Skeletal muscle cell (primary cell): Measurements from ENCODE around the gene SPG7.
"Not testable (repeated sequence)": the region's sequence is repeated elsewhere in the genome, so short reads cannot be mapped to it uniquely, and the experiment has no call there.

Experiments
- DNase-seq: peaks from one replicate; pipeline ENCODE4 v3.0.0-alpha.2; 2010; ENCODE audit warnings: low read depth
- H3K4me3 ChIP-seq: 2 replicates; pipeline ENCODE4 v1.5.1; 2011; ENCODE audit warnings: low read depth, mild to moderate bottlenecking, control low read depth, low read length, moderate library complexity

SPG7 gene

DNA sequence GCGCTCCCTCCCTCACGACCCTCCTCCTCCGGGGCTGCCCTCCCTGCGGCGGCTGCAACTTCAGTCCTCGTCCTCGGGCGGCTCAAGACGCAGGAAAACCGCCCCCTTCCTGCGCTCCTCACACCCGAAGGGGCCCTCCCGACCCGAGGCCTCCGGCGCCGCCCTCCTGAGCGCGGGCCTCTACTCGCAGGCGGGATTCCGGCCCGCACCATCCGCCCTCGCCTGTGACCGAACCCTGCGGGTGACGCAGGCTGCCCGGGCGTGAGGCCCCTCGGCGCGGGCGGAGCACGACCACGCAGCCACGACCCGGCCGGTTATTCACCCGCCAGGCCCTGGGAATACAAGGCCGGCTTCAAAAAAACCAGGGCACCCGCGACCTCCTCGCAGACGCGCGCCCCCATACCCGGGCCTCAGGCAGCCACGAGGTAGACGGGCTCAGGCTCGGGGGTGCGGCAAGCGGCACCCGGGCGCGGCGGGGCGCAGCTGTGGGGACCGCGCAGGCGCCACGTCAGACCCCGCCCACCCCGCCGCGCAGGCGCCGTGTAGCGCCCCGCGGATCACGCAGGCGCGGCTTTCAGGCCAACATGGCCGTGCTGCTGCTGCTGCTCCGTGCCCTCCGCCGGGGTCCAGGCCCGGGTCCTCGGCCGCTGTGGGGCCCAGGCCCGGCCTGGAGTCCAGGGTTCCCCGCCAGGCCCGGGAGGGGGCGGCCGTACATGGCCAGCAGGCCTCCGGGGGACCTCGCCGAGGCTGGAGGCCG, at the start of gene SPG7:
Gene SPG7, plus strand, starts transcription at position 570 of the 757 bp plus-strand sequence. Its CDS starts 15 bp downstream, at position 585.
- peak; percentile 53 for DNase-seq
- peak within 1 kb of the TSS; percentile 91 for H3K4me3 ChIP-seq

DNA sequence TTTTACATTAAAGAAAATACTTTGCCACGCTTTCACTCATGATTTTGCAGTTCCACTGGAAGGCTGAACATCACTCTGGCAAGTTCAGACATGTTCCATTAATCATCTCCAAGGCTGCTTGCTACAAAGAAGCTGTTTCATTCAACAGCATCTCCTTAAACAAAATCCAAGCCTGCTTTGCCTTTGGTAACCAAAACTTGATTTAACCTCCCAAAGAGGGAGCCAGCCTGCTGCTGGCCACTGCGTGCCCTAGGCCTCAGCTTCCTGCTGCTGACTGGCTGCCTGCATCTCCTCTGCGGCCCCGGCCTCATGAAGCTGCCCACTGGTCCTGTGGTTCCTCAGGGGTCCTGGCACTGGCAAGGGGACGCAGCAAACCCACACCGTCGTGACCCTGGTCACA, 49.7 kb upstream of the SPG7 start:
- H3K4me3 ChIP-seq = no peak overlapping the region
- no peak for DNase-seq

DNA sequence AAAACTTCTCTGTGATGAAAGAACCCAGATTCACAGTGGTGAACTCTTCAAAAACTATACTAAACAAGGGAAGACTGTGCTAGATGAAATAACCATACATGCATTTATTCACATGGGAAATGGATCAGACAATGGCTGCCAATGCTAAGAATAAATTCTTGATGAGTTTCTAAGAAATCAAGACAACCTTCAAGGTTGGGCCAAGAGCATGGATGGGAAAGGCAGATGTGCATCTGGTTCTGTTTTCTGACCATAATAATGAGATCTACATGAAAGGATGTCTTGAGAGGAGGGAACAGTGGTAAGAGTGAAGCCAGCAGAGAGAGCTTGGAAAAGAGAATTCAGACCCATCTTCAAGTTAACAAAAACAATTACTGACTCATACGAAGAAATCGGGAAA, 49.2 kb upstream of the SPG7 start:
- H3K4me3 ChIP-seq = no peak overlapping the region
- DNase-seq = no peak

DNA sequence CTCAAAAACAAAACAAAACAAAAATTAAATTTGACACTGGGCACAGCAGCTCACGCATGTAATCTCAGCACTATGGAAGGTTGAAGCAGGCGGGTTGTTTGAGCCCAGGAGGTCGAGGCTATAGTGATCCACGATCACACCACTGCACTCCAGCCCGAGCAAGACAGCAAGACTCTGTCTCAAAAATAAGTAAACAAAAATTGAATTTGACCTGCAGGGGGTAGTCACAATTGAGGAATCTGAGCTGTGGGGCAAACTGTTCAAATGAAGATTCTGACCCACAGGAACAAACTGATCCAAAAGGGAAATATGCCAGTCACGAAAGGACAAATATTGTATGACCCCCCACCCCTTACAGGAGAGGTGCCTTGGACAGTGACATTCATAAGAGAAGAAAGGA, 47.6 kb upstream of the SPG7 start:
- DNase-seq = no peak
- no peak overlapping the region for H3K4me3 ChIP-seq

DNA sequence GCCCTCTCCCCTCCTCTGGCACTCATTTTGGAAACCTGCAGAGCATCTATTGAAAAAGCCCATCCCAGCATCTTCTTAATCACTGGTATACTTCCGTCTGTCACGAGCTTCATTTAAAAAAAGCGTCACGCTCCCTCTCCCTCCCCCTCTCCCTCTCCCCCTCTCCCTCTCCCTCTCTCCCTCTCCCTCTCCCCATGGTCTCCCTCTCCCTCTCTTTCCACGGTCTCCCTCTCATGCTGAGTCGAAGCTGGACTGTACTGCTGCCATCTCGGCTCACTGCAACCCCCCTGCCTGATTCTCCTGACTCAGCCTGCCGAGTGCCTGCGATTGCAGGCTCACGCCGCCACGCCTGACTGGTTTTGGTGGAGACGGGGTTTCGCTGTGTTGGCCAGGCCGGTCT, 46.3 kb upstream of the SPG7 start:
- not testable (repeated sequence) for H3K4me3 ChIP-seq, DNase-seq

DNA sequence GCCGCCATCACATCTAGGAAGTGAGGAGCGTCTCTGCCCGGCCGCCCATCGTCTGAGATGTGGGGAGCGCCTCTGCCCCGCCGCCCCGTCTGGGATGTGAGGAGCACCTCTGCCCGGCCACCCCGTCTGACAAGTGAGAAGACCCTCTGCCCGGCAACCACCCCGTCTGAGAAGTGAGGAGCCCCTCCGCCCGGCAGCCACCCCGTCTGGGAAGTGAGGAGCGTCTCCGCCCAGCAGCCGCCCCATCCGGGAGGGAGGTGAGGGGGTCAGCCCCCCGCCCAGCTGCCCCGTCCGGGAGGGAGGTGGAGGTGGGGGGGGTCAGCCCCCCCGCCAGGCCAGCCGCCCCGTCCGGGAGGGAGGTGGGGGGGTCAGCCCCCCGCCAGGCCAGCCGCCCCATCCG, 45.6 kb upstream of the SPG7 start:
- not testable (repeated sequence) for H3K4me3 ChIP-seq, DNase-seq

DNA sequence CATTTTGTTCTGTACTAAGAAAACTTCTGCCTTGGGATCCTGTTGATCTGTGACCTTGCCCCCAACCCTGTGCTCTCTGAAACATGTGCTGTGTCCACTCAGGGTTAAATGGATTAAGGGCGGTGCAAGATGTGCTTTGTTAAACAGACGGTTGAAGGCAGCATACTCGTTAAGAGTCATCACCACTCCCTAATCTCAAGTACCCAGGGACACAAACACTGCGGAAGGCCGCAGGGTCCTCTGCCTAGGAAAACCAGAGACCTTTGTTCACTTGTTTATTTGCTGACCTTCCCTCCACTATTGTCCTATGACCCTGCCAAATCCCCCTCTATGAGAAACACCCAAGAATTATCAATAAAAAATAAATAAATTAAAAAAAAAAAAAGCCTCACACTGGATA, 44.9 kb upstream of the SPG7 start:
- not testable (repeated sequence) for DNase-seq, H3K4me3 ChIP-seq

DNA sequence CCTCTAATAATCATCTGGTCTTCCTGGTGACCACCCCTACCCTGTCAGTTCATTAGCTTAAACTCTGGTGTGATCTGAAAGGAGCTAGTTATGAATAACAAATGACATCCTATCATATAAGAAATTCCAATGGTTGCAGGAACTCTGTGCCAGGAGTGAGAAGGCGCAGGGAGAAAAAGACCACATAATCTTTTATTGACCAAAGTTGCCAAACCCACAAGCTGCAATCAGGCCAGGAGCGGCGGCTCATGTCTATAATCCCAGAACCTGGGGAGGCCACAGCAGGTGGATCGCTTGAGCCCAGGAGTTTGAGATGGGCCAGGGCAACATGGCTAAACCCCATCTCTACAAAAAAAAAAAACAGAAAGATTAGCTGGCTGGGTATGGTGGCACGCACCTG, 41.3 kb upstream of the SPG7 start:
- no peak for DNase-seq
- H3K4me3 ChIP-seq = no peak overlapping the region

DNA sequence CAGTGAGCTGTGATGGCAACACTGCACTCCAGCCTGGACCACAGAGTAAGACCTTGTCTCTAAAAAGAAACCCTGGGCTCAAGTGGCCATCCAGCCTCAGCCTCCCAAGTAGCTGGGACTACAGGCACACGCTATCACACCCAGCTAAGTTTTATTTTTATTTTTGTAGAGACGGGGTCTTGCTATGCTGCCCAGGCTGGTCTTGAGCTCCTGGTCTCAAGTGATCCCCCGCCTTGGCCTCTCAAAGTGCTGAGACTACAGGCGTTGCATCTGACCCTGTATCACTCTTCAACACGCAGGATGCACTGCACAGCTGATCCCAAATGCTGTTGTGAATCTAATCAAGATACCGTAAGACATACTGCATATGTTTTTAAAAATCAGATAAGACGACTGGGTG, 40.8 kb upstream of the SPG7 start:
- DNase-seq = no peak
- H3K4me3 ChIP-seq = no peak overlapping the region

DNA sequence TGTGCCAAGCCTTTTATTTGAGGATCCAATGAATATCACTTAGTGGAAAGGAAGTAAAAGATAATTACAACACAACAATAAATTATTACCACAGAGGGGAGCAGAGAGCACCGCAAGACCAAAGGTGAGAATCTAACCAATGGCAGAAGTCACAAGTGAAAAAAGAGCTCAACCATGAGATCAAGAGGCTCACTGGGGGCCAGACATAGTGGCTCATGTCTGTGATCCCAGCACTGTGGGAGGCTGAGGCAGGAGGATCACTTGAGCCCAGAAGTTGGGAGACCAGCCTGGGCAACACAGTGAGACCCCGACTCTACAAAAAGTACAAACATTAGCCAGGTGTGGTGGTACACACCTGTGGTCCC, 35.5 kb upstream of the SPG7 start:
- DNase-seq = no peak
- no peak overlapping the region for H3K4me3 ChIP-seq

DNA sequence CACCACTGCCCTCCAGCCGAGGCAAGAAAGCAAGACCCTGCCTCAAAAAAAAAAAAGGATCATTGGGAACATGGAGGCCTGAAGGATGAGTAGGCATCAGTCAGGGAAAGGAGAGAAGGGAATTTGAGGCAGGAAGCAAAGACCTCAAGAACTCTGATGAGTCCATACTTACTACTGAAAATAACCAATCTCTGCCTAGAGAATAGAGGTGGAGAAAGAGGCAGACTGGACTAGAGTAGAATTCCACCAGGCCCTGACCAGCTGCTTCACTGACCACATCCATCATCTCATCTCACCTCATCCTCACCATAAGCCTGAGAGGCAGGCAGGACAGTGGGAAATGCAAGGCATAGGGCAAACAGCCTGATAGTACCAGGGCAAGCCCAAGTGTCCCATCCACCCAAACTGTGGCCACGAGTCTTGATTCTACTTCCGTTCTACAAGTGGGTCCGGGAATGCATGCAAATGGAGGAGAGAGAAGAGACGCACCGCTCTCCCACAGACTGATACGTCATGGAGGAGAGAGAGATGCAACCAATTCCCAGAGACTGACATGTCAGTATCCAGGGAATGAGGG, 35.0 kb upstream of the SPG7 start:
- no peak overlapping the region for H3K4me3 ChIP-seq
- DNase-seq = no peak

DNA sequence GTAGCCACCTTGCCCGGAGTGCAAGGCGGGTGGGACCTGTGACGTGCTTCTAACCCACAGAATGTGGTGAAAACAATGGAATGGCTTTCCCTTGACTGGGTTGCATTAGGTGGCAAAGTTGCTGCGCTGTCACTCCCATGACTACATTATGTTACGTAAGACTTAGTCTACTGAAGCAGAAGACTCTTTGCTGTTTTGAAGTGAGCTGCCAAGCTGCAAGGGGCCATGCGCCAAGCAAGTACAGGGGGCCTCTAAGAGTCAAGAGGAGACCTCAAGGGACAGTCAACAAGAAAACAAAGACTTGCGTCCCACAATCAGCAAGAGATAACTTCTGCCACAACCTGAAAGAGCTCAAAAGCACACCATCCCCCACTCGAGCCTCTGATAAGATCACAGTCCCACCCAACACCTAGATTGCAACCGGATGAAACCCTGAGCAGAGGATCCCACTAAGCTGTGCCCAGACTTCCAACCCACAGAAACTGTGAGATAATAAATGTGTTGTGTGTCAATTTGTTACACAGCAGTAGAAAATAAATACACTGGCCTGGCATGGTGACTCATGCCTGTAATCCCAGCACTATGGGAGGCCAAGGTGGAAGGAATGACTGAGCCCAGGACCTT, 34.3 kb upstream of the SPG7 start:
- DNase-seq = peak; percentile 39
- H3K4me3 ChIP-seq = no peak overlapping the region

DNA sequence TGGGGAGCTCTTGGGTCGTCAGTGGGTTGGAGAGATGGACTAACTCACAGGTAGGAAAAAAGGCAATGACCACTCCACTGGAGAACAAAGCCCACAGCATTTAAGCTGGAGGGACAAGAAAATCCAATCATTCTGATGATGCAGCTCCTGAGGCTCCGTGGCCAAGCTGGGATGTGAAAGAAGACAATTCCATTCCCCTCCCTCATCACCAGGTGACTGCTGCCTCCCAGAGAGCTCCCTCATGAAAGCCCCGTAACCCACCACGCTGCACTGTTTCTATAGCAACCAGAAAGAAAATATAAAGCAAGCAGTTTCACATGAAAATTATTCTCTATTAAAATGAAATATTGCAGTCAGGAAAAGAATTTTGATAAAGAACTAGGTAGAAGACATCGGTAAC, 33.1 kb upstream of the SPG7 start:
- DNase-seq = no peak
- no peak overlapping the region for H3K4me3 ChIP-seq

DNA sequence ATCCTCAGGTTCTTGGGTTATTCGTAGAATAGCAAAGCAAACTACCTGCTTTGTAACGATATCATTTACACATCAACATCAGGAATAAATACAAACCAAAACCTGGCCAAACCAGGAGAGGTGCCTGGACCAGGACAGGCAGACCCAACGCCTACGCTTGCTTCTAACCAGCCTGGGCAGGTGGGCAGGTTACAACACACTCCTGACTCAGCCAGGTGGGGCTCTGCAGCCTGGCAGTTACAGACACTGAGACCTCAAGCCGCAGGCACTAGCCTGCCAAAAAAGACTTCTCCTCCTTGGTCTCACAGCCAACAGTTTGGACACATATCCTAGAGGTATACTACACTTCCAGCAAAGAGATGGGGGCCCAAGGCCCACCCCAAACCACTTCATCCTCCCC, 31.8 kb upstream of the SPG7 start:
- DNase-seq = no peak
- H3K4me3 ChIP-seq = no peak overlapping the region

DNA sequence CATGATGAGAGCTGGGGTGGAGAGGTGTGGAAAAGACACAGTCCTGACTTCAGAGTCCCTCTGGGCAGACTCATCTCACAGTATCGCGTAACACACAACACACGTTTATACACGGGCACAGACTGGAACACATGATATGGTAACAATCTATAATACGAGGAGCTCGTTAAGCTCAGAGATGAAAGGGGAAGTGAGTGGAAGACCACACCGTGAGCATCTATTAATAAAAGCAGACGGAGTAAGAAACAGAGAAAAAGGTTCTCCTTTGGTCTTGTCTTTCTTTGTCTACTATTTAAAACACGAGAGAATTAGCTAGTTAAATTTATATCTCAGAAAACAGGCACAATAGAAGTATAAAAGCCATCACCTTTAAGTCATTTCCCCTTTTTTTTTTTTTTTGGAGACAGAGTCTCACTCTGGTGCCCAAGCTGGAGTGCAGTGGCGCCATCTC, 31.4 kb upstream of the SPG7 start:
- no peak overlapping the region for H3K4me3 ChIP-seq
- no peak for DNase-seq

DNA sequence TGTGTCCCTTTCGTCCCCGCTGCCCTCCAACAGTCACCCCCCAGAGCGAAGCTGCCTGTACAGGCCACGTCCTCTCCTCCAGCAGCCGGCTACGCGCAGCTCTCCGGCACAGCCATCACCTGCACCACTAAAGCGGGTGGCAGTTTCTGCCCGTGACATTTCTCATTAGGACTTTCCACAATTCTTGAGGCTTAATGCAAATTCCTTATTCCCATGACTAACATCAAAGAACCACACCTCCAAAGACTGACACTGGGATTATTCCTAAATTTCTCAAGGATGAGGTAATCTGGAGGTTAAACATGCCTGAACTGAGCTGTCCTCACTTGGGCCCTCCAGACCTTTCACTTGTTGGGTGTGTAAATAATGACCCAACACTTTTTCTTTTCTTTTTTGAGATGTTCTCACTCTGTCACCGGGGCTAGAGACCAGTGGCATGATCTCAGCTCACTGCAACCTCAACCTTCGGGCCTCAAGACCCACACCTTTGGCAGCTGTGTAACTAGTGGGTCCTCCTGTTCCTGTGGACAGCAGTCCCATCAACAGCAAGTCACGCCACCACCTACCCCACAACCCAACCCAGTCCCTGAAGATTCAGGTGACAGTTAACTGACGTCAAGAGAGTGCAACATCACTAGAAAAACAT, 29.5 kb upstream of the SPG7 start:
- DNase-seq = no peak
- H3K4me3 ChIP-seq = no peak overlapping the region

DNA sequence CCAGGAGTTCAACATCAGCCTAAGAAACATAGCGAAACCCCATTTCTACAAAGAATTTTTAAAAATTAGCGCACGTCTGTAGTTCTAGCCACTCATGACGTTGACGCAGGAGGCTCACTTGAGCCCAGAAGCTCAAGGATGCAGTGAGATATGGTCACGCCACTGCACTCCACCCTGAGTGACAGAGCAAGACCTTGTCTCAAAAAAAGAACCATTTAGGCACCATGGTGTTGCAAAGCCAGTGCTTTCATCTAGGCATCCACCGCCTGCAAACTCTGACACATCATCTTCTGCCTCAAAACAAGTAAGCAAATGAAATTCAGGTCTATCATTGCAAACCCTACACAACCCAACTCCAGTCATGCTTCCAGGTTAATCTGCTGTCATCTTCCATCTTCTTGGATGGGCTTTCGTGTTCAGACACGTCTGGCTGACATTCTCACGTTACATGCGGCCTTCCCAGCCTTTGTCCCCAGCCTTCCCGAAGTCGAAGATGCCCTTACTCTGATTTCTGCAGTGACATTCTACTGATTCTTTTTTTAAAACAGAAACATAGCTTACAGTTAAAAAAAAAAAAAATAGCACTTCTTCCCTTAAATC, 26.7 kb upstream of the SPG7 start:
- H3K4me3 ChIP-seq = no peak overlapping the region

DNA sequence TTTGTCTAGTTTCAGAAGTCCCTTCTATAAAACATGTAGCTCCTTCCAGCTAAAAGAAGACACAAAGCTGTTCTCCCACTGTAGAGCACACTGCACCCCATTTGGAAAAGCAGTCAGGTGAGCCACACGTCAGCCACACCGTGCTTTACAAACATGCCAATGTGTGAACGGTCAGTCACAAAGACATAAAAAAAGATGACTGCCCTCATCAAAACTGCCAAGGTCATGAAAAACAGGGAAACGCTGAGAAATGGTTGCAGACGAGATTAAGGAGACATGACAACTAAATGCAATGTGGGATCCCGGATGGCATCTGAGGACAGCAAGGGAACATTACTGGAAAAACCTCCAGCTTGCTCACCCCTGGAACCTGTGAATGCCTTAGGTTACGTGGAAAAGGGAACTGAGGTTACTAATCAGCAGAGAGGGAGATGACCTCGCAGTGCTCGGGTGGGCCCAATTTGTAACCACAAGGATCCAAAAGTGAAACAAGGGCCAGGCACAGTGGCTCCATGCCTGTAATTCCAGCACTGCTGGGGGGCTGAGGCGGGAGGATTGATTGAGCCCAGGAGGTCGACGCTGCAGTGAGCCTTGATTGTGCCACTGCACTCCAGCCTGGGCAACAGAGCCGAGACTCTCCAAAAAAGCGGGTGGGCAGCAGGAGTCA, 25.9 kb upstream of the SPG7 start:
- no peak overlapping the region for H3K4me3 ChIP-seq
- DNase-seq = no peak

More for the DNA sequence above, 26.7 kb upstream of the SPG7 start:
- DNase-seq = no peak

DNA sequence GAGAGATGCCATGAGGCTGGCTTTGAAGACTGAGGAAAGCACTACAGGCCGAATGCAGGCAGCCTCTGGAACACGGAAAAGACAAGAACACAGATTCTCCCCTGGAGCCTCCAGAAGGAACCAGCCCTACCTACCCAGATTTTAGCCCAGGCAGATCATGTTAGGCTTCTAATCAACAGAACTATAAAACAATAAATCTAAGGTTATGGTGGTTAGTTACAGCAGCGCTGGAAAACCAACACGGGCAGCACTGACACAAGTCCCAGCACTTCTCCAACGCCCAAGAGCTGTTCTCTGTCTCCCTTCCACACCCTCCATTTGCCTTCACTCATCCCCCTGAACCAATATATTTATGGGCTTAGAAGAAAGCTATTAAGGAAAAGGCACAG, 25.4 kb upstream of the SPG7 start:
- H3K4me3 ChIP-seq = no peak overlapping the region
- DNase-seq = no peak
